ENCODE data around the gene PAN3.

The PAN3 gene

GRCh38 chr13:28297341-28297740 is 159.0 kb downstream of the PAN3 start:
- no peak for TF ChIP-seq CTCF (conservative IDR thresholded peaks at IDR 0.05; ENCODE audit: low read length)
- peak; percentile 36 for DNase-seq (ENCODE audit: low read depth)
- no peak overlapping the region for H3K4me3 ChIP-seq (ENCODE audit: low read length)

- no peak overlapping the region for H3K4me3 ChIP-seq (ENCODE audit: low read length)
- TF ChIP-seq CTCF (conservative IDR thresholded peaks at IDR 0.05; ENCODE audit: low read length), result no peak
- DNase-seq (ENCODE audit: low read depth), result peak; percentile 20
These were observed 161.6 kb downstream of the PAN3 start for GRCh38 chr13:28299916-28300315.

- TF ChIP-seq CTCF (conservative IDR thresholded peaks at IDR 0.05; ENCODE audit: low read length), result no peak
- no peak overlapping the region for H3K4me3 ChIP-seq (ENCODE audit: low read length)
- DNase-seq (ENCODE audit: low read depth), result no peak
These were observed 163.5 kb downstream of the PAN3 start for GRCh38 chr13:28301839-28302238.

GRCh38 chr13:28306325-28306724 is 168.0 kb downstream of the PAN3 start:
- TF ChIP-seq CTCF (conservative IDR thresholded peaks at IDR 0.05; ENCODE audit: low read length), result no peak
- no peak for DNase-seq (ENCODE audit: low read depth)
- no peak overlapping the region for H3K4me3 ChIP-seq (ENCODE audit: low read length)

GRCh38 chr13:28313579-28313978 is 175.2 kb downstream of the PAN3 start:
- no peak overlapping the region for H3K4me3 ChIP-seq (ENCODE audit: low read length)
- peak; percentile 40 for DNase-seq (ENCODE audit: low read depth)
- peak; percentile 37 for TF ChIP-seq CTCF (conservative IDR thresholded peaks at IDR 0.05; ENCODE audit: low read length)

GRCh38 chr13:28314879-28315278 is 176.5 kb downstream of the PAN3 start:
- DNase-seq (ENCODE audit: low read depth), result no peak
- no peak for TF ChIP-seq CTCF (conservative IDR thresholded peaks at IDR 0.05; ENCODE audit: low read length)
- H3K4me3 ChIP-seq (ENCODE audit: low read length), result no peak overlapping the region

- no peak for TF ChIP-seq CTCF (conservative IDR thresholded peaks at IDR 0.05; ENCODE audit: low read length)
- no peak for DNase-seq (ENCODE audit: low read depth)
- H3K4me3 ChIP-seq (ENCODE audit: low read length), result no peak overlapping the region
These were observed 177.8 kb downstream of the PAN3 start for GRCh38 chr13:28316129-28316528.
